Kidney tubule cell (primary cell): Measurements from ENCODE around the gene H19.

Source experiments
- DNase-seq: peaks from one replicate; pipeline ENCODE4 v3.0.0-alpha.2; 2018; ENCODE audit warnings: low spot score

H19 gene

DNA sequence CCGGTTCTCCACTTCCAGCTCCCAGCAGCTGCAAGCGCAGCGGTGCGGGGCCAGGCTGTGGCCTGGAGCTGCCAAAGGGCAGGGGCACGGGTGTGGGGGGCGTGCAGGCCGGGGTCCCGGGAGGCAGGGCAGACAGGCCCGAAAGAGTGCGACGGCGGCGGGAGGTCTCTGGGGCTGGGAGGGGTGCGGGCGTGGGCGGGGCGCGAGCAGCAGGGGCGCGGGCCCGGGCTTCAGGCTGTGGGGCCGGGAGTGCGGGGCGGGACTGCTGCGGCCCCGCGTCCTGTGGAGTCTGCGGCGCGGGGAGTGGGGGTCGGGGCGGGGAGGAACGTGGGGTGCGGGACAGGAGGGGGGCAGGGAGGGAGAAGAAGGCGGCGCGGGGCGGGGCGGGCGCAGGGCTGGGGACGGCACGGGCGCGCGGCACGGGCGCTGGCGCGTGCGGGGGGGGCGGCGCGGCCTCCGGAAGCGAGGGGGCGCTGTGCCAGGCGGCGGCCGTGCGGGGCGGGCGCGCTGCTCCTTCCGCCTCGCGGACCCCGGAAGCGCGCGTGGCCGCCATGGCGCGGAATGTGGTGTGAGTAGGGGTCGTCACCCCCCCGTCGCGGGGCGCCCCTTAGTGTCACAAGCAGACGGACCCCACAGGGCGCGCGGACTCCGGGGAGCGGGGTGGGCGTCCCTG is 50.7 kb downstream of the H19 start, which contains the start of gene MRPL23:
Gene MRPL23, plus strand, starts transcription at position 521 of the 673 bp plus-strand sequence. Its CDS starts 31 bp downstream, at position 552.
- DNase-seq: no peak
